Measurements from ENCODE around the gene PRCC. TPM values are rescaled to one million over a fixed set of nuclear protein-coding genes. Genes with fewer than 3 reads are reported as not detected.

PRCC gene
- polyA plus RNA-seq, 6 donors from 2014 or later: 31.9 to 69.4 (median 38.9) TPM

DNA sequence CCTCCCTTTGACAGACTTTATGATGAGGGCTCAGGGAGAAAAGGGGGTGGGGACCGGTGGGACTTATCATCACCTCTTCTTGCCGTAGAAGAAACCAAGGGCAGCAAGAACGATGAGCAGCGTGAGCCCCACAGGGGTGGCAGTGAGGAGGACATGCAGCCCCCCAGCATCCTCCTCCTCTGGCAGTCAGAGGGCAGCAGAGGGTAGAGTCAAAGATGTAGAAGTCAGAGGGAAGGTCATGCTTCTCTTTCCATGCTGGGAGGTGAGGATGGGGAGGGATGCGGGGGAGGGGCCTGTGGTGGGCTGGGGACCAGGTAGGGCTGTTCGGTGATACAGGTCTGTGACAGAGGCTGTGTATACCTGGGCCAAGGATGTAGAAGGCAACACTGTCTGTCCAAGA, 76.8 kb downstream of the PRCC start:
- ATAC-seq (ENCODE audit: low read depth in 2 of 2) (no peak), DNase-seq (no peak)
- H3K27me3 Mint-ChIP-seq: peaks cover 43 to 97% (median 97%) of the 10 kb centered on the region in 3 donors
- peak overlapping the region in 1 of 6 donors; percentile 74 for H3K27ac Mint-ChIP-seq
- H3K9me3 Mint-ChIP-seq: no peaks in the 10 kb centered on the region
- H3K4me3 Mint-ChIP-seq: peak overlapping the region in 4 of 8 donors; percentile 16 to 80 (median 40)
- H3K4me1 Mint-ChIP-seq: peaks cover 18 to 23% (median 23%) of the 10 kb centered on the region in 3 donors
- H3K36me3 Mint-ChIP-seq: no peaks in the 10 kb centered on the region

GRCh38 chr1:156844638-156845037, 77.3 kb downstream of the PRCC start:
- Mint-ChIP-seq H3K4me1 (peaks cover 18 to 24% (median 23%) of the 10 kb centered on the region in 3 donors), H3K27me3 (peaks cover 46 to 100% (median 99%) of the 10 kb centered on the region in 3 donors), H3K9me3 (no peaks in the 10 kb centered on the region), H3K36me3 (no peaks in the 10 kb centered on the region), H3K4me3 (peak overlapping the region in 6 of 8 donors; percentile 25 to 62 (median 46)), H3K27ac (no peak overlapping the region)
- DNase-seq: no peak
- no peak for ATAC-seq (ENCODE audit: low read depth in 2 of 2)

- Mint-ChIP-seq H3K36me3 (no peaks in the 10 kb centered on the region), H3K4me1 (peaks cover 18 to 24% (median 23%) of the 10 kb centered on the region in 3 donors), H3K4me3 (peak overlapping the region in 7 of 8 donors; percentile 29 to 80 (median 58)), H3K27ac (peak overlapping the region in 2 of 6 donors; percentile 26 to 38), H3K27me3 (peaks cover 47 to 97% (median 96%) of the 10 kb centered on the region in 3 donors), H3K9me3 (no peaks in the 10 kb centered on the region)
- ATAC-seq (ENCODE audit: low read depth in 2 of 2) (peak; percentile 40 to 45), DNase-seq (no peak)
These were observed 78.0 kb downstream of the PRCC start for GRCh38 chr1:156845055-156845952.

DNA sequence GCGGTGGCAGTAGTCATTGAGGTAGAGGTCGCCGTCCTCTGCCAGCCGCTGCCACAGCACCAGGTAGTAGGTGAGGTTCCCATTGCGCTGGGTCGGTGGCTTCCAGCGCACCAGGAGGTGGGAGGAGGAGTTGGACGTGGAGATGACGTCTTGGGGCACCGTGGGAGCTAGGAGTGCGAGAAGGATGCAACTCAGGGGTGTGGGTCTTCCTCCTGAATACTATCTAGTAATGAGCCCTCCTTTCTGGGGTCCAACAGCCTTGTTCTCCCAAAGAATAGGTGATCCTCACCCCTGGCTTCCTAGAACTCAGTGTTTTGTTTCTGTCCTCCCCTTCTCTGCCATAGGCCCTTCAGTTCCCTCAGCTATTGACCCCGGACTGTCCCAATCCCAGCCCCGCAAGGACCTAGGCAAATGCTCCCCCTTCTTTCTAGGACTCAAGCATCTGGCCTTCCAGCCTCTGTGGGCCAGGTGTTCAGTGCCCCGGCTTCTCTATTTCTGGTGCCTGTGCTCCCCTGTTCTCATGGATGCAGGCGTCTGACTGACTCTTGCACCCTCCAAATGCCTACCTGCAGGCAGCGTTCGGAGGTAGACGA, 78.7 kb downstream of the PRCC start:
- Mint-ChIP-seq H3K36me3 (no peaks in the 10 kb centered on the region), H3K9me3 (no peaks in the 10 kb centered on the region), H3K27me3 (peaks cover 53 to 91% (median 89%) of the 10 kb centered on the region in 3 donors), H3K4me3 (peak overlapping the region in 5 of 8 donors; percentile 12 to 84 (median 62)), H3K4me1 (peaks cover 18 to 24% (median 23%) of the 10 kb centered on the region in 3 donors), H3K27ac (no peak overlapping the region)
- ATAC-seq (ENCODE audit: low read depth in 2 of 2) (no peak), DNase-seq (no peak)

- Mint-ChIP-seq H3K4me1 (peaks cover 18 to 24% (median 23%) of the 10 kb centered on the region in 3 donors), H3K27me3 (peaks cover 55 to 91% (median 83%) of the 10 kb centered on the region in 3 donors), H3K4me3 (peak overlapping the region in 2 of 8 donors; percentile 9 to 21), H3K27ac (no peak overlapping the region), H3K36me3 (no peaks in the 10 kb centered on the region), H3K9me3 (no peaks in the 10 kb centered on the region)
- DNase-seq: no peak
- ATAC-seq (ENCODE audit: low read depth in 2 of 2): no peak
These were observed 79.3 kb downstream of the PRCC start for GRCh38 chr1:156846643-156847042.

GRCh38 chr1:156847591-156848460, 80.5 kb downstream of the PRCC start:
- ATAC-seq (ENCODE audit: low read depth in 2 of 2) (no peak), DNase-seq (no peak)
- Mint-ChIP-seq H3K4me1 (peaks cover 18 to 24% (median 23%) of the 10 kb centered on the region in 3 donors), H3K9me3 (no peaks in the 10 kb centered on the region), H3K36me3 (no peaks in the 10 kb centered on the region), H3K27ac (peak overlapping the region in 1 of 6 donors; percentile 35), H3K4me3 (peak overlapping the region in 1 of 8 donors; percentile 32), H3K27me3 (peaks cover 51 to 87% (median 78%) of the 10 kb centered on the region in 3 donors)

GRCh38 chr1:156848461-156849150, 81.3 kb downstream of the PRCC start:
- Mint-ChIP-seq H3K36me3 (no peaks in the 10 kb centered on the region), H3K27me3 (peaks cover 57 to 87% (median 78%) of the 10 kb centered on the region in 3 donors), H3K4me3 (peak overlapping the region in 2 of 8 donors; percentile 12 to 35)

DNA sequence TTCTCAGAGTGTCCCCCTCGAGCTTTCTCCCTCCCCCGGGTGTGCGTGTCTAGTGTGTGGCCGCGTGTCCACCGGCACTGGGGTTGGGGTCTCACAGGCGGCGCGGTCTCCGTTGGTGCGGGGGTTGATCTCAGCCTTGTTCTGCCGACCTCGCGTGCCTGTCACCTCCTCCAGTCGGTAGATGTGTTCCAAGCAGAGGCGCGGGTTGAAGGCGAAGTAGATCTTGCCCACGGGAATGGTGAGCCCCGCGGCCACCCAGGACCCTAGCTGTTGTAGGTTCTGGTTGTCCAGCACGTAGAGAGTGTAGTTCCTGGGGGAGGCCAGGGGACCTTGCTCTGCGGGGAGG, 81.8 kb downstream of the PRCC start:
- H3K4me1 Mint-ChIP-seq: peaks cover 15 to 21% (median 20%) of the 10 kb centered on the region in 3 donors
- H3K9me3 Mint-ChIP-seq: no peaks in the 10 kb centered on the region
- ATAC-seq (ENCODE audit: low read depth in 2 of 2): no peak
- H3K27ac Mint-ChIP-seq: no peak overlapping the region
- peak overlapping the region in 2 of 8 donors; percentile 12 to 35 for H3K4me3 Mint-ChIP-seq
- no peaks in the 10 kb centered on the region for H3K36me3 Mint-ChIP-seq
- peaks cover 57 to 86% (median 78%) of the 10 kb centered on the region in 3 donors for H3K27me3 Mint-ChIP-seq
- DNase-seq: no peak

More at GRCh38 chr1:156848461-156849150, 81.3 kb downstream of the PRCC start:
- no peaks in the 10 kb centered on the region for H3K9me3 Mint-ChIP-seq
- DNase-seq (no peak), ATAC-seq (ENCODE audit: low read depth in 2 of 2) (peak in 1 of 2 donors; percentile 36)
- H3K4me1 Mint-ChIP-seq: peaks cover 18 to 24% (median 23%) of the 10 kb centered on the region in 3 donors
- no peak overlapping the region for H3K27ac Mint-ChIP-seq

Other genes with a start within 250 kb of the PRCC start
- gene IQGAP3, start 195.0 kb upstream of the PRCC start, polyA plus RNA-seq (ENCODE audit: low read depth in 6 of 6): not detected
- 1 to 10 TPM in 5 of 6 donors, not detected in 1; 2.4 to 4.5 (median 3.2) TPM for gene TTC24, start 187.8 kb upstream of the PRCC start, polyA plus RNA-seq (ENCODE audit: low read depth in 6 of 6)
- gene NAXE, start 175.8 kb upstream of the PRCC start, polyA plus RNA-seq (ENCODE audit: low read depth in 6 of 6): 100 to 1,000 TPM in 5 of 6 donors, 10 to 100 TPM in 1; 97.6 to 177 (median 110) TPM
- 10 to 100 TPM; 16.6 to 47.9 (median 28.7) TPM for gene GPATCH4, start 166.1 kb upstream of the PRCC start, polyA plus RNA-seq (ENCODE audit: low read depth in 6 of 6)
- gene HAPLN2, start 148.1 kb upstream of the PRCC start, polyA plus RNA-seq (ENCODE audit: low read depth in 6 of 6): not detected
- gene BCAN, start 125.4 kb upstream of the PRCC start, polyA plus RNA-seq (ENCODE audit: low read depth in 6 of 6): not detected
- not detected for gene NES, start 90.1 kb upstream of the PRCC start, polyA plus RNA-seq (ENCODE audit: low read depth in 6 of 6)
- gene CRABP2, start 62.0 kb upstream of the PRCC start, polyA plus RNA-seq (ENCODE audit: low read depth in 6 of 6): under 1 TPM in 1 of 6 donors, not detected in 5; 0.29 TPM
- 10 to 100 TPM in 3 of 6 donors, 1 to 10 TPM in 3; 6.9 to 14.4 (median 9.6) TPM for gene METTL25B, start 39.1 kb upstream of the PRCC start, polyA plus RNA-seq (ENCODE audit: low read depth in 6 of 6)
- 10 to 100 TPM; 14.3 to 35.0 (median 26.3) TPM for gene ISG20L2, start 38.8 kb upstream of the PRCC start, polyA plus RNA-seq (ENCODE audit: low read depth in 6 of 6)
- 100 to 1,000 TPM in 1 of 6 donors, 10 to 100 TPM in 5; 70.7 to 117 (median 76.1) TPM for gene MRPL24, start 26.4 kb upstream of the PRCC start, polyA plus RNA-seq (ENCODE audit: low read depth in 6 of 6)
- gene HDGF, start 15.9 kb upstream of the PRCC start, polyA plus RNA-seq (ENCODE audit: low read depth in 6 of 6): 10 to 100 TPM; 19.6 to 33.8 (median 26.3) TPM
- gene SH2D2A, start 49.3 kb downstream of the PRCC start, polyA plus RNA-seq (ENCODE audit: low read depth in 6 of 6): 1 to 10 TPM in 1 of 6 donors, under 1 TPM in 4, not detected in 1; 0.26 to 1.2 (median 0.31) TPM
- gene INSRR, start 91.6 kb downstream of the PRCC start, polyA plus RNA-seq (ENCODE audit: low read depth in 6 of 6): not detected
- gene NTRK1, start 93.3 kb downstream of the PRCC start, polyA plus RNA-seq (ENCODE audit: low read depth in 6 of 6): not detected
- under 1 TPM in 3 of 6 donors, not detected in 3; 0.11 to 0.85 (median 0.27) TPM for gene PEAR1, start 126.2 kb downstream of the PRCC start, polyA plus RNA-seq (ENCODE audit: low read depth in 6 of 6)
- gene LRRC71, start 153.1 kb downstream of the PRCC start, polyA plus RNA-seq (ENCODE audit: low read depth in 6 of 6): not detected

Measured in naive B cell (primary cell).